Liver (tissue), 9 donors: ENCODE measurements around the gene CREG2. TPM values are rescaled to one million over a fixed set of nuclear protein-coding genes. Genes with fewer than 3 reads are reported as not detected.
A peak's percentile ranks its signal among the peaks of the same experiment; 100 is the strongest.

ENCODE experiments used
- DNase-seq: peaks from one replicate; pipeline ENCODE4 v3.0.0-alpha.2; 2017; ENCODE audit warnings: low spot score
- H3K27ac ChIP-seq, 2 donors: one replicate each; pipeline ENCODE4 v1.7.0; 2013; ENCODE audit warnings: inconsistent platforms in 2 of 2, low read length in 2 of 2, control low read depth in 1 of 2, low read depth in 1 of 2, mild to moderate bottlenecking in 1 of 2
- H3K27me3 ChIP-seq, 4 donors: one replicate each; pipeline versions ENCODE4 v1.6.1 to v1.7.0; 2013; ENCODE audit warnings: low read length in 3 of 4, inconsistent platforms in 1 of 4, mild to moderate bottlenecking in 1 of 4, moderate library complexity in 1 of 4; ENCODE audit not compliant: control insufficient read depth in 4 of 4, insufficient read depth in 4 of 4
- H3K36me3 ChIP-seq, 4 donors: one replicate each; pipeline versions ENCODE4 v1.6.1 to v1.7.0; 2013; ENCODE audit warnings: low read length in 3 of 4, mild to moderate bottlenecking in 3 of 4, low read depth in 1 of 4, moderate library complexity in 1 of 4; ENCODE audit not compliant: control insufficient read depth in 4 of 4, insufficient read depth in 3 of 4
- H3K4me1 ChIP-seq, 4 donors: one replicate each; pipeline versions ENCODE4 v1.6.1 to v1.7.0; 2013; ENCODE audit warnings: low read length in 3 of 4, mild to moderate bottlenecking in 3 of 4, moderate library complexity in 1 of 4; ENCODE audit not compliant: control insufficient read depth in 4 of 4, insufficient read depth in 4 of 4
- H3K4me3 ChIP-seq, 3 donors: one replicate each; pipeline versions ENCODE4 v1.6.1 to v1.7.0; 2013; ENCODE audit warnings: low read length in 3 of 3, control low read depth in 1 of 3, low read depth in 1 of 3, mild to moderate bottlenecking in 1 of 3
- H3K9ac ChIP-seq, 2 donors: one replicate each; pipeline ENCODE4 v1.7.0; 2013; ENCODE audit warnings: low read length in 2 of 2, mild to moderate bottlenecking in 2 of 2, moderate library complexity in 2 of 2, control low read depth in 1 of 2, low read depth in 1 of 2
- H3K9me3 ChIP-seq, 4 donors: one replicate each; pipeline versions ENCODE4 v1.6.1 to v1.7.0; 2013; ENCODE audit warnings: low read length in 3 of 4; ENCODE audit not compliant: control insufficient read depth in 4 of 4
- HNF4A ChIP-seq, 2 donors: conservative IDR thresholded peaks; 2 replicates each; pipeline ENCODE4 v1.6.1; 2016; ENCODE audit warnings: antibody characterized with exemption in 2 of 2, mild to moderate bottlenecking in 2 of 2
- HNF4G ChIP-seq: IDR thresholded peaks from 2 replicates; pipeline ENCODE4 v1.6.1; 2016; ENCODE audit warnings: antibody characterized with exemption
- JUND ChIP-seq, 2 donors: IDR thresholded peaks; 2 replicates each; pipeline ENCODE4 v1.6.1; 2016; ENCODE audit warnings: antibody characterized with exemption in 2 of 2
- RAD21 ChIP-seq, 2 donors: IDR thresholded peaks; 2 replicates each; pipeline ENCODE4 v1.6.1; 2016; ENCODE audit warnings: antibody characterized with exemption in 2 of 2, mild to moderate bottlenecking in 2 of 2
- REST ChIP-seq: IDR thresholded peaks from 2 replicates; pipeline ENCODE4 v1.6.1; 2016; ENCODE audit warnings: antibody characterized with exemption, mild to moderate bottlenecking
- RXRA ChIP-seq, 2 donors: IDR thresholded peaks; 2 replicates each; pipeline ENCODE4 v1.6.1; 2017 to 2018; ENCODE audit warnings: antibody characterized with exemption in 2 of 2, mild to moderate bottlenecking in 1 of 2
- SP1 ChIP-seq: IDR thresholded peaks from 2 replicates; pipeline ENCODE4 v1.6.1; 2018; ENCODE audit warnings: antibody characterized with exemption, mild to moderate bottlenecking
- TAF1 ChIP-seq: conservative IDR thresholded peaks from 2 replicates; pipeline ENCODE4 v1.6.1; 2016; ENCODE audit warnings: antibody characterized with exemption, mild to moderate bottlenecking
- YY1 ChIP-seq: IDR thresholded peaks from 2 replicates; pipeline ENCODE4 v1.6.1; 2016; ENCODE audit warnings: antibody characterized with exemption, mild to moderate bottlenecking
- WGBS: extraction: QIAGEN DNeasy Blood & Tissue Kit; methylation state at CpG from one replicate; pipeline ENCODE4 v1.1.7; 2013; 5-methylcytosine and 5-hydroxymethylcytosine counted together
- polyA plus RNA-seq, 2 donors: library from polyadenylated mRNA; stranded (reverse) in 1 of 2; unstranded in 1 of 2; fragments of 200-250 nt in 1 of 2; fragments of >200 nt in 1 of 2; fragmentation: Nextera tagmentation in 1 of 2; extraction: Ambion mirVana in 1 of 2; gene quantifications; one replicate each; pipeline versions ENCODE4 v1.2.1 to v1.2.3, GENCODE V29; 2013 to 2015
- total RNA-seq, 2 donors: library from RNA; depleted of rRNA; stranded (reverse); fragments of >200 nt; gene quantifications; one replicate each; pipeline ENCODE4 v1.2.3, GENCODE V29; 2014
- TF ChIP-seq, protein P1 (sequence below): fragments of 150-350 bp; IDR thresholded peaks from 2 replicates; pipeline ENCODE4 v1.5.1; 2017; ENCODE audit warnings: improper control_type of control experiment, low read depth, low read length; ENCODE audit not compliant: missing input control
- donor health status: healthy.
- donor health status: healthy.
- donor health status: healthy.
- donor health status: healthy.
- donor health status: healthy.

The CREG2 gene, protein sequence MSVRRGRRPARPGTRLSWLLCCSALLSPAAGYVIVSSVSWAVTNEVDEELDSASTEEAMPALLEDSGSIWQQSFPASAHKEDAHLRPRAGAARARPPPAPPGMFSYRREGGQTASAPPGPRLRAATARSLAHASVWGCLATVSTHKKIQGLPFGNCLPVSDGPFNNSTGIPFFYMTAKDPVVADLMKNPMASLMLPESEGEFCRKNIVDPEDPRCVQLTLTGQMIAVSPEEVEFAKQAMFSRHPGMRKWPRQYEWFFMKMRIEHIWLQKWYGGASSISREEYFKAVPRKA
- total RNA-seq = under 1 TPM in 1 of 2 donors, not detected in 1; 0.05 TPM
- polyA plus RNA-seq = not detected

- no peak within 1 kb of the TSS for H3K27ac ChIP-seq
- H3K27me3 ChIP-seq = peaks cover 0 to 2% (median 0%) of the 10 kb centered on the region in 4 donors
- H3K9ac ChIP-seq = no peak within 1 kb of the TSS
- peak; percentile 54 for DNase-seq
- H3K9me3 ChIP-seq = no peaks in the 10 kb centered on the region
- peaks cover 6 to 15% (median 11%) of the 10 kb centered on the region in 4 donors for H3K4me1 ChIP-seq
- no peak for TF ChIP-seq HNF4G
- peak in 1 of 2 donors; percentile 26 for TF ChIP-seq RAD21 (IDR thresholded peaks at IDR 0.05)
- TF ChIP-seq, protein P1, sequence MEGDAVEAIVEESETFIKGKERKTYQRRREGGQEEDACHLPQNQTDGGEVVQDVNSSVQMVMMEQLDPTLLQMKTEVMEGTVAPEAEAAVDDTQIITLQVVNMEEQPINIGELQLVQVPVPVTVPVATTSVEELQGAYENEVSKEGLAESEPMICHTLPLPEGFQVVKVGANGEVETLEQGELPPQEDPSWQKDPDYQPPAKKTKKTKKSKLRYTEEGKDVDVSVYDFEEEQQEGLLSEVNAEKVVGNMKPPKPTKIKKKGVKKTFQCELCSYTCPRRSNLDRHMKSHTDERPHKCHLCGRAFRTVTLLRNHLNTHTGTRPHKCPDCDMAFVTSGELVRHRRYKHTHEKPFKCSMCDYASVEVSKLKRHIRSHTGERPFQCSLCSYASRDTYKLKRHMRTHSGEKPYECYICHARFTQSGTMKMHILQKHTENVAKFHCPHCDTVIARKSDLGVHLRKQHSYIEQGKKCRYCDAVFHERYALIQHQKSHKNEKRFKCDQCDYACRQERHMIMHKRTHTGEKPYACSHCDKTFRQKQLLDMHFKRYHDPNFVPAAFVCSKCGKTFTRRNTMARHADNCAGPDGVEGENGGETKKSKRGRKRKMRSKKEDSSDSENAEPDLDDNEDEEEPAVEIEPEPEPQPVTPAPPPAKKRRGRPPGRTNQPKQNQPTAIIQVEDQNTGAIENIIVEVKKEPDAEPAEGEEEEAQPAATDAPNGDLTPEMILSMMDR = peak; percentile 29
- no peak for TF ChIP-seq HNF4A (conservative IDR thresholded peaks at IDR 0.05)
- TF ChIP-seq RXRA (IDR thresholded peaks at IDR 0.05) = no peak
- no peak for TF ChIP-seq JUND (IDR thresholded peaks at IDR 0.05)
- no peak for TF ChIP-seq TAF1
- peak; percentile 67 for TF ChIP-seq REST
- TF ChIP-seq YY1 = no peak
- TF ChIP-seq SP1 = no peak
- 1% methylated on average over 79 of the region's 79 CpGs for WGBS
- H3K4me3 ChIP-seq = peak within 1 kb of the TSS in 2 of 3 donors; percentile 45 to 50
- no peaks in the 10 kb centered on the region for H3K36me3 ChIP-seq
These were observed at the start of gene CREG2 for GRCh38 chr2:101387151-101387834. TSS of gene CREG2 (minus strand) at chr2:101387503. CDS start at chr2:101387457, 46 bp downstream.

- H3K27ac ChIP-seq = no peak overlapping the region
- H3K4me3 ChIP-seq = no peak overlapping the region
- H3K9ac ChIP-seq = no peak overlapping the region
- no peaks in the 10 kb centered on the region for H3K36me3 ChIP-seq
- H3K4me1 ChIP-seq = peaks cover 0 to 3% (median 0%) of the 10 kb centered on the region in 4 donors
- WGBS = 74% methylated on average over 24 of the region's 24 CpGs
- peaks cover 0 to 3% (median 0%) of the 10 kb centered on the region in 4 donors for H3K27me3 ChIP-seq
- H3K9me3 ChIP-seq = no peaks in the 10 kb centered on the region
- no peak for DNase-seq
- TF ChIP-seq TAF1 (no peak), RAD21 (IDR thresholded peaks at IDR 0.05) (no peak)
These were observed 47.9 kb upstream of the CREG2 start for GRCh38 chr2:101435001-101435862.
